ENCODE results near the gene HBG1.

- TF ChIP-seq CTCF (conservative IDR thresholded peaks at IDR 0.05; ENCODE audit: low read depth, low read length) (no peak), RAD21 (IDR thresholded peaks at IDR 0.05; ENCODE audit: low read length) (no peak), POLR2A (IDR thresholded peaks at IDR 0.05; ENCODE audit: low read depth, low read length) (no peak), RCOR1 (IDR thresholded peaks at IDR 0.05; ENCODE audit: insufficient replicate concordance, low read length) (no peak), BHLHE40 (IDR thresholded peaks at IDR 0.05; ENCODE audit: low read depth, low read length) (peak; percentile 57; the same call in 1 of the 2 replicates), RFX5 (IDR thresholded peaks at IDR 0.05; ENCODE audit: low read depth, low read length) (no peak), MAZ (IDR thresholded peaks at IDR 0.05; ENCODE audit: borderline replicate concordance, low read depth, low read length) (no peak), USF2 (IDR thresholded peaks at IDR 0.05; ENCODE audit: low read depth, low read length) (no peak), FOS (IDR thresholded peaks at IDR 0.05; ENCODE audit: low read depth, low read length) (no peak)
Observed at GRCh38 chr11:5242933-5243815, 6.5 kb downstream of the HBG1 start.
